Stomach (tissue), 4 donors: ENCODE results near the gene OTX1.

ENCODE experiments used
- EP300 ChIP-seq: sonication (generic); formaldehyde crosslinking; IDR thresholded peaks from one replicate; pipeline ENCODE4 v1.6.1; 2017; ENCODE audit warnings: antibody characterized with exemption
- POLR2A ChIP-seq, 4 donors: fragments of 450-650 bp; IDR thresholded peaks; one replicate each; pipeline ENCODE4 v1.6.1; 2016; ENCODE audit warnings: antibody characterized with exemption in 4 of 4, control low read depth in 2 of 4, mild to moderate bottlenecking in 1 of 4, moderate library complexity in 1 of 4
- POLR2AphosphoS5 ChIP-seq, 3 donors: sonication (generic); formaldehyde crosslinking; IDR thresholded peaks; one replicate each; pipeline ENCODE4 v1.6.1; 2016; ENCODE audit warnings: antibody characterized with exemption in 3 of 3
- TF ChIP-seq, protein P1 (sequence below), 7 experiments: fragments of 450-650 bp in 4 of 7; fragments of 200-600 bp in 3 of 7; sonication (generic) in 3 of 7; IDR thresholded peaks; one replicate each; pipeline ENCODE4 v1.5.1; 2016 to 2019; ENCODE audit warnings: antibody characterized with exemption in 7 of 7, control low read depth in 2 of 7, mild to moderate bottlenecking in 1 of 7

GRCh38 chr2:63038034-63038433 lies 12.6 kb upstream of the OTX1 start:
- TF ChIP-seq, protein P1, sequence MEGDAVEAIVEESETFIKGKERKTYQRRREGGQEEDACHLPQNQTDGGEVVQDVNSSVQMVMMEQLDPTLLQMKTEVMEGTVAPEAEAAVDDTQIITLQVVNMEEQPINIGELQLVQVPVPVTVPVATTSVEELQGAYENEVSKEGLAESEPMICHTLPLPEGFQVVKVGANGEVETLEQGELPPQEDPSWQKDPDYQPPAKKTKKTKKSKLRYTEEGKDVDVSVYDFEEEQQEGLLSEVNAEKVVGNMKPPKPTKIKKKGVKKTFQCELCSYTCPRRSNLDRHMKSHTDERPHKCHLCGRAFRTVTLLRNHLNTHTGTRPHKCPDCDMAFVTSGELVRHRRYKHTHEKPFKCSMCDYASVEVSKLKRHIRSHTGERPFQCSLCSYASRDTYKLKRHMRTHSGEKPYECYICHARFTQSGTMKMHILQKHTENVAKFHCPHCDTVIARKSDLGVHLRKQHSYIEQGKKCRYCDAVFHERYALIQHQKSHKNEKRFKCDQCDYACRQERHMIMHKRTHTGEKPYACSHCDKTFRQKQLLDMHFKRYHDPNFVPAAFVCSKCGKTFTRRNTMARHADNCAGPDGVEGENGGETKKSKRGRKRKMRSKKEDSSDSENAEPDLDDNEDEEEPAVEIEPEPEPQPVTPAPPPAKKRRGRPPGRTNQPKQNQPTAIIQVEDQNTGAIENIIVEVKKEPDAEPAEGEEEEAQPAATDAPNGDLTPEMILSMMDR (IDR thresholded peaks at IDR 0.05), result no peak
- TF ChIP-seq POLR2A (IDR thresholded peaks at IDR 0.05) (no peak), POLR2AphosphoS5 (IDR thresholded peaks at IDR 0.05) (no peak), EP300 (no peak)
